Eye (tissue), 1 donor: Measurements from ENCODE around the gene CASQ2.

Experiments used
- DNase-seq: peaks from one replicate; pipeline ENCODE4 v3.0.0-alpha.2; 2015

CASQ2 gene

DNA sequence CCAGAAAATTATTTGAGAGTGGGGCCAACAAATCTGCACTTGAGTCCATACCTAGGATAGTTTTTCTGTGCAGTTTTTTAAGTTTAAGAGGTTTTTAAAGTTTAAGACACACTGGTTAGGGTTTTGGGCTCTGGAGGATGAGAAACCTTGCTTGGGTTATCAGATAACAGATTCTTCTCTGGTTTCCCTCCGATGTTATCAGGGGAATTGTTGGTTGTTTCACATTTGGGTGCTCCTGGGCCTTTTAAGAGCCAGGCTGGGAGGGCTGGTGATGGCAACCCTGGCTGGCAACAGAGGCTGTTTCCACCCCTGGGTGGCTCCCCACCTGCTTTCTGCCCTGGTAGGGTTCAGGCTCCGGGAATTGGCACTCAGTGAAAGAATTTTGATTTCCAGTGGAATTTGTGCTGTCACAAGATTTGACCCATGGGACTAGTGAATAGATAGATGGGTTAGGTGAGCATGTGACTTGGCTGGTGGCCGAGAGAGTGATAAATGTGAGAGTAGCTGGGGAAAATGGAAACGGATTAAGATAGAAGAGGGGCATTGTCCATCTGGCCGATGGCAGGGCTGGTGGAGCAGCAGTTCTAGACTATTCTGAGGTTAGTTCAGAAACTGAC is 111.9 kb downstream of the CASQ2 start:
- DNase-seq = no peak

GRCh38 chr1:115655916-115656315 is 112.6 kb downstream of the CASQ2 start:
- no peak for DNase-seq

GRCh38 chr1:115655306-115655663 is 113.2 kb downstream of the CASQ2 start:
- no peak for DNase-seq

DNA sequence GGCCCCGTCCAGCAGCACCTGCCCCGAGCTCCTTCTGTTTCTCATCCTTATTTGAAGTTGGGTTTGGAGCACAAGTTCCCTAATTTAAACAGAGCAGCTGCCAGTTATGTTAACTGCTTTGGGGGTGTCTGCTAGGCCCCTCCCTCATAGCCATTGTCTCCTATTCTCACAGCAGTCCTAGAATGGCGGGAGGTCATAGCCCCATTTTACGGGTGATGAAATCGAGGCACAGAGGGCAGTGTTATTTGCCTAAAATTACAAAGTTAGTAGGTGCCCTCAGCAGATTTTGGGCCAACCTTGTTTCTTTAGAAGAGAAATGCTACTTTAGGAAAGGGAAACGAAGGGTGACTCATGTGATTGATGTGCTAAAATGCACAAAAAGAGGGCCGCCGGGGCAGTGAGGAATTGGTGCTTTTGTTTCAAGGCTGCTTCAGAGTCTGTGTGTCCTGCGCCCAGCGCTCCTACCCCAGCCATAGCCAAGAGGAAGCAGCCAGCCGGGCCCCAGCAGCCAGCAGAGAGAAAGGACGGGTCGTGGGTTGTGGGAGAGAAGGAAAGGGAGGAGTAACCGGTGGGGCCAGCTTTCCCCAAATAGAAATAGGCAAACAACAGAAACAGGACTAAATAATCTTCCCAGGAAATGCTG is 113.7 kb downstream of the CASQ2 start:
- no peak for DNase-seq

DNA sequence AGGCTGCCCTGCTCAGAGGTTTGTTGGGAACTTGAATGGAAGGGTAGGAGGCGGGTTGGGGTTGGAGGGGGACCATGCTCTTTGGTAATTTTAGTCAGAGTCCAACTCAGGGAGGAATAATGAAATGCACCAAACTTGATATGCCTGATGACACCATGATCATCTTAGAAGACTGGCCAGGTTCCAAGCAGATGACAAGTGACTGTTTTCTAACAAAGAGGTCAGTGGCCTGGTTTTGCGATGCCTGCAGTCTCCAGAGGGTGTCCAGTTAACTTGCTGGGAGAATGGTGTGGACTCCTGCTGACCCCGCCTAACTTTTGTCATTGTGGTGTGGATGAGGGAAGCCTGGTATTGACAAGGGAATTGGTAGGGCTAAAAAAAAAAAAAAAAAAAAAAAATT is 114.4 kb downstream of the CASQ2 start:
- no peak for DNase-seq

- no peak for DNase-seq
Observed at GRCh38 chr1:115652236-115652788, 116.2 kb downstream of the CASQ2 start.

DNA sequence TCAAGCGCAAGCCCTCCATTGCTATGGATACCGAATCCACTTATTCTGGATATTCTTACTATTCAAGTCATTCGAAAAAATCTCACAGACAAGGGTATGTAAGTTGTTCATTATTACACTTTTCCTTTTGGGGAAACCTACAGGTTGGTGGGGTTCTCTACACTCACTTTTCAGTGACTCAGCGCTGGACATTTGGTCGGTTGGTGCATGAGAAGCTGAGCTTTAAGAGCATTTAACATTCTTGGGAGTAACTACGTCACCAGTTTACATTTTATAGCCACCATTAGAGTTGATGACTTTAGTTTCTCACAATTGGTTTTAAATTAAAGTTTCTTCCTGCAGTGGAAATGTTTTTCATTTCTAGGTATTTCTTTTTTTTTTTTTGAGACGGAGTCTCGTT is 117.1 kb downstream of the CASQ2 start:
- no peak for DNase-seq

DNA sequence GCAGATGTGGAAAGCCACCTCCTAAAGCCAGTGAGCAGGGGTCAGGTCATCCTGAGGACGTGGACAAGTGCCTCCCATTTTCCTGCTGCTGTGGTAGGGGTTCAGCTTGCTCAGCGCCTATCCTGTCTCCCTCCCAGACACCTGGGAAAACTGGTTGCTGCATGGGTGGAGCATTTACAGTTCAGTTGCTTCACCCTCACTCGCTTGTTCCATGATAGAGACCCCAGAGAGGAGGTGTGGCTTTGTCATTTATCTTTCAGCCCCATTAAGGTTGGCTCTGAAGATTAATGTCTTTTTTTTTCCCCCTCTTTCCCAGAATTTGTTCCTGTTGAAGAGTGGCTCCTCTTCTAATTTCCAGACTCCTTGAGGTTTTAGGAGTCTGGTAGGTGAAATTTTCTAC is 117.6 kb downstream of the CASQ2 start:
- no peak for DNase-seq
